Measurements from ENCODE around the gene MEAK7. TPM values are rescaled to one million over a fixed set of nuclear protein-coding genes. Genes with fewer than 3 reads are reported as not detected.

MEAK7 gene
- total RNA-seq, 1 donor from 2014 or later = 18.4 TPM

DNA sequence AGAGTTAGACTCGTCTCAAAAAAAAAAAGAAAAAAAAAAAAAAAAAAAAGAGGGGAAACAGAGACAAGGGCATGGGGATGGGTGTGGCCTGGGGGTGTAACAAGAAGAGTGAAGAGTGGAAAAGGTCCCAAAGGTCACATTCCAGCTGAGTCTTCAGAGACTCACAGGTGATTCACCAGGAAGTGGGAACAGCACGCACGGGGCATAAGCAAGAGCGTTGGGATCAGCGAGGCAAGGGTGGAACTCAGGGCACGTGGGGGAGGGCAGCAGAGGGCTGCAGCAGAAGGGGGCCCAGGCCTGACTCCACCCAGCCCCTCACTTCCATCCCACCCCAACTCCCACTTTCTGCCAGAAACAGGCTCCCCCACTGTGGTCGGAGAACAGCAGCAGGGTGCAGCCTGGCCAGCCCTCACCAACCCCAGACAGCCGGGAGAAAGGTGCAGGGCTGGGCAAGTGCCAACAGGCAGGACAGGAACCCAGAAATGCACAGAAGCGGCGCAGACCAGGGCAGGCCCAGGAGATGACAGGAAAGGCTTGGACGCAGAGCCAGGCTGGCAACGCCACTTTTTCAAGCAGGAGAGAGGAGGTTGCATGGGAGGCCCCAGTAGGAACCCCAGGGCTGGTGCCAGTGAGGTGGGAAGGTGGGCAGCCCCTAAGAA, 3.3 kb downstream of the MEAK7 start:
- Histone ChIP-seq H3K36me3 (no peaks in the 10 kb centered on the region), H3K4me3 (no peak overlapping the region), H3K4me1 (peaks cover 5% of the 10 kb centered on the region), H2AFZ (replicated peaks) (no peak overlapping the region), H3K9me3 (ENCODE audit: low read depth) (no peaks in the 10 kb centered on the region), H4K20me1 (ENCODE audit: low read depth) (no peaks in the 10 kb centered on the region), H3K79me2 (ENCODE audit: low read depth) (peaks cover 5% of the 10 kb centered on the region), H3K4me2 (no peak overlapping the region), H3K27ac (no peak overlapping the region), H3K9ac (no peak overlapping the region), H3K27me3 (no peaks in the 10 kb centered on the region), H3F3A (ENCODE audit: low read depth) (no peaks in the 10 kb centered on the region)
- Mint-ChIP-seq H3K36me3 (peaks cover 23% of the 10 kb centered on the region), H3K27ac (no peak overlapping the region), H3K4me1 (peaks cover 19% of the 10 kb centered on the region), H3K9me3 (no peaks in the 10 kb centered on the region), H3K4me3 (no peak overlapping the region), H3K27me3 (ENCODE audit: insufficient read depth, low read depth) (peaks cover 8% of the 10 kb centered on the region)
- DNase-seq (ENCODE audit: low spot score) = no peak
- TF ChIP-seq EZH2 (IDR thresholded peaks at IDR 0.05) = no peak
- TF ChIP-seq, protein P1, sequence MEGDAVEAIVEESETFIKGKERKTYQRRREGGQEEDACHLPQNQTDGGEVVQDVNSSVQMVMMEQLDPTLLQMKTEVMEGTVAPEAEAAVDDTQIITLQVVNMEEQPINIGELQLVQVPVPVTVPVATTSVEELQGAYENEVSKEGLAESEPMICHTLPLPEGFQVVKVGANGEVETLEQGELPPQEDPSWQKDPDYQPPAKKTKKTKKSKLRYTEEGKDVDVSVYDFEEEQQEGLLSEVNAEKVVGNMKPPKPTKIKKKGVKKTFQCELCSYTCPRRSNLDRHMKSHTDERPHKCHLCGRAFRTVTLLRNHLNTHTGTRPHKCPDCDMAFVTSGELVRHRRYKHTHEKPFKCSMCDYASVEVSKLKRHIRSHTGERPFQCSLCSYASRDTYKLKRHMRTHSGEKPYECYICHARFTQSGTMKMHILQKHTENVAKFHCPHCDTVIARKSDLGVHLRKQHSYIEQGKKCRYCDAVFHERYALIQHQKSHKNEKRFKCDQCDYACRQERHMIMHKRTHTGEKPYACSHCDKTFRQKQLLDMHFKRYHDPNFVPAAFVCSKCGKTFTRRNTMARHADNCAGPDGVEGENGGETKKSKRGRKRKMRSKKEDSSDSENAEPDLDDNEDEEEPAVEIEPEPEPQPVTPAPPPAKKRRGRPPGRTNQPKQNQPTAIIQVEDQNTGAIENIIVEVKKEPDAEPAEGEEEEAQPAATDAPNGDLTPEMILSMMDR (IDR thresholded peaks at IDR 0.05) = no peak
- TF ChIP-seq EZH2phosphoT487 (IDR thresholded peaks at IDR 0.05) = no peak

DNA sequence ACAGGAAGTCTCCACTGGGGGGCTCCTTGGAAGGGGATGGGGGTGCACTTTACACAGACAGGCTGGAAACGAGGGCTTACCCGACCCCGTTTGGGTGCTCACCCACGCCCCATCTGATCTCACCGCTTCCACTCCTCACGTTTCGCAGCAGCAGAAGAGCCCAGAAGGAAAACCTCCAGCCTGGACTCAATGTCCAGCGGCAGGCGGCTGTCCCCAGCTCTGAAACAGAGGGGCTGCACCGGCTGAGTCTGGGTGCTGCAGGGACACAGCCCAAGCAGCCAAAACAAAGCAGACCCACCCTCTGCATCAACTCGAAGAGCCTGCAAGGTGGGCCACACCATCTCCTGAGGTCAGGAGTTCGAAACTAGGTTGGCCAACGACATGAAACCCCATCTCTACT, 3.9 kb downstream of the MEAK7 start:
- Histone ChIP-seq H2AFZ (replicated peaks) (no peak overlapping the region), H3K79me2 (ENCODE audit: low read depth) (peaks cover 5% of the 10 kb centered on the region), H3K9ac (no peak overlapping the region), H3K27me3 (no peaks in the 10 kb centered on the region), H3K4me1 (peaks cover 5% of the 10 kb centered on the region), H3K4me3 (no peak overlapping the region), H3F3A (ENCODE audit: low read depth) (no peaks in the 10 kb centered on the region), H3K4me2 (no peak overlapping the region), H3K9me3 (ENCODE audit: low read depth) (no peaks in the 10 kb centered on the region), H3K27ac (no peak overlapping the region), H4K20me1 (ENCODE audit: low read depth) (no peaks in the 10 kb centered on the region), H3K36me3 (no peaks in the 10 kb centered on the region)
- TF ChIP-seq, protein P1 (IDR thresholded peaks at IDR 0.05) = no peak
- TF ChIP-seq EZH2 (IDR thresholded peaks at IDR 0.05) (no peak), EZH2phosphoT487 (IDR thresholded peaks at IDR 0.05) (no peak)
- Mint-ChIP-seq H3K9me3 (peaks cover 3% of the 10 kb centered on the region), H3K4me1 (peaks cover 18% of the 10 kb centered on the region), H3K27ac (no peak overlapping the region), H3K36me3 (peaks cover 30% of the 10 kb centered on the region), H3K27me3 (ENCODE audit: insufficient read depth, low read depth) (peaks cover 8% of the 10 kb centered on the region), H3K4me3 (no peak overlapping the region)
- no peak for DNase-seq (ENCODE audit: low spot score)

DNA sequence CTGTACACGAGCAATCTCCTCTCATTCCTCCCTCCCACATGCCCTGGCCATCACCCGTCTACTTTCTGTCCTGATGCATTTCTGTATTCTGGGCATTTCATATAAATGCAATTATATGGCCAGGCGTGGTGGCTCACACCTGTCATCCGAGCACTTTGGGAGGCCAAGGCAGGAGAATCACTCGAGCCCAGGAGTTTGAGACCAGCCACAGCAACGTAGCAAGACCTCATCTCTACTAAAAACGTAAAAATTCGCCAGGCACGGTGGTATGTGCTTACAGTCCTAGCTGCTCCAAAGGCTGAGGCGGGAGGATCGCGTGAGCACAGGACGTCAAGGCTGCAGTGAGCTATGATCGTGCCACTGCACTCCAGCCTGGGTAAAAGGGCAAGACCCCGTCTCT, 4.8 kb downstream of the MEAK7 start:
- H3K4me2 ChIP-seq = no peak overlapping the region
- H3K4me1 Mint-ChIP-seq = peaks cover 12% of the 10 kb centered on the region
- H3K36me3 ChIP-seq = peaks cover 2% of the 10 kb centered on the region
- H3K9me3 Mint-ChIP-seq = peaks cover 7% of the 10 kb centered on the region
- no peak overlapping the region for H3K4me3 ChIP-seq
- no peak for DNase-seq (ENCODE audit: low spot score)
- no peak overlapping the region for H2AFZ ChIP-seq (replicated peaks)
- no peaks in the 10 kb centered on the region for H3K9me3 ChIP-seq (ENCODE audit: low read depth)
- no peaks in the 10 kb centered on the region for H3K4me1 ChIP-seq
- no peak overlapping the region for H3K4me3 Mint-ChIP-seq
- no peaks in the 10 kb centered on the region for H4K20me1 ChIP-seq (ENCODE audit: low read depth)
- H3K27me3 ChIP-seq = no peaks in the 10 kb centered on the region
- H3K27ac ChIP-seq = no peak overlapping the region
- peaks cover 35% of the 10 kb centered on the region for H3K36me3 Mint-ChIP-seq
- H3K27me3 Mint-ChIP-seq (ENCODE audit: insufficient read depth, low read depth) = peaks cover 5% of the 10 kb centered on the region
- no peak overlapping the region for H3K27ac Mint-ChIP-seq
- H3K9ac ChIP-seq = no peak overlapping the region
- TF ChIP-seq, protein P1 (IDR thresholded peaks at IDR 0.05) = no peak
- TF ChIP-seq EZH2phosphoT487 (IDR thresholded peaks at IDR 0.05) (no peak), EZH2 (IDR thresholded peaks at IDR 0.05) (no peak)
- H3F3A ChIP-seq (ENCODE audit: low read depth) = no peaks in the 10 kb centered on the region
- H3K79me2 ChIP-seq (ENCODE audit: low read depth) = peaks cover 5% of the 10 kb centered on the region

All from neural progenitor cell (in vitro differentiated cells).